ENCODE measurements around the gene TMEM272.

DNA sequence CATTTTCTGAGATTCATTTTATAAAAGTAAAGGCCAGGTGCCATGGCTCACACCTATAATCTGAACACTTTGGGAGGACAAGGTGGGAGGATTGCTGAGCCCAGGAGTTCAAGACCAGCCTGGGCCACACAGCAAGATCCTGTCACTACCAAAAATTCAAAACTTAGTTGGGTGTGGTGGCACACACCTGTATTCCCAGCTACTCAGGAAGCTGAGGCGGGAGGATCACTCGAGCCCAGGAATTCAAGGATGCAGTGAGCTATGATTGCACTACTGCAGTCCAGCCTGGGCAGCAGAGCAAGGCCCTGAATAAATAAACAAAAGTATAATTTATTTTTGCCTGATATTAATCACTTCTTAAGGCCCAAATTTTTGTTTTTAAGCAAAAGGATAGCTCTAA is 81.5 kb downstream of the TMEM272 start:
- no peak for TF ChIP-seq SPI1 (IDR thresholded peaks at IDR 0.05; ENCODE audit: borderline replicate concordance, low read depth)
- TF ChIP-seq, protein P1, sequence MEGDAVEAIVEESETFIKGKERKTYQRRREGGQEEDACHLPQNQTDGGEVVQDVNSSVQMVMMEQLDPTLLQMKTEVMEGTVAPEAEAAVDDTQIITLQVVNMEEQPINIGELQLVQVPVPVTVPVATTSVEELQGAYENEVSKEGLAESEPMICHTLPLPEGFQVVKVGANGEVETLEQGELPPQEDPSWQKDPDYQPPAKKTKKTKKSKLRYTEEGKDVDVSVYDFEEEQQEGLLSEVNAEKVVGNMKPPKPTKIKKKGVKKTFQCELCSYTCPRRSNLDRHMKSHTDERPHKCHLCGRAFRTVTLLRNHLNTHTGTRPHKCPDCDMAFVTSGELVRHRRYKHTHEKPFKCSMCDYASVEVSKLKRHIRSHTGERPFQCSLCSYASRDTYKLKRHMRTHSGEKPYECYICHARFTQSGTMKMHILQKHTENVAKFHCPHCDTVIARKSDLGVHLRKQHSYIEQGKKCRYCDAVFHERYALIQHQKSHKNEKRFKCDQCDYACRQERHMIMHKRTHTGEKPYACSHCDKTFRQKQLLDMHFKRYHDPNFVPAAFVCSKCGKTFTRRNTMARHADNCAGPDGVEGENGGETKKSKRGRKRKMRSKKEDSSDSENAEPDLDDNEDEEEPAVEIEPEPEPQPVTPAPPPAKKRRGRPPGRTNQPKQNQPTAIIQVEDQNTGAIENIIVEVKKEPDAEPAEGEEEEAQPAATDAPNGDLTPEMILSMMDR (IDR thresholded peaks at IDR 0.05; ENCODE audit: insufficient read depth, low read length): no peak
- TF ChIP-seq, protein P2, sequence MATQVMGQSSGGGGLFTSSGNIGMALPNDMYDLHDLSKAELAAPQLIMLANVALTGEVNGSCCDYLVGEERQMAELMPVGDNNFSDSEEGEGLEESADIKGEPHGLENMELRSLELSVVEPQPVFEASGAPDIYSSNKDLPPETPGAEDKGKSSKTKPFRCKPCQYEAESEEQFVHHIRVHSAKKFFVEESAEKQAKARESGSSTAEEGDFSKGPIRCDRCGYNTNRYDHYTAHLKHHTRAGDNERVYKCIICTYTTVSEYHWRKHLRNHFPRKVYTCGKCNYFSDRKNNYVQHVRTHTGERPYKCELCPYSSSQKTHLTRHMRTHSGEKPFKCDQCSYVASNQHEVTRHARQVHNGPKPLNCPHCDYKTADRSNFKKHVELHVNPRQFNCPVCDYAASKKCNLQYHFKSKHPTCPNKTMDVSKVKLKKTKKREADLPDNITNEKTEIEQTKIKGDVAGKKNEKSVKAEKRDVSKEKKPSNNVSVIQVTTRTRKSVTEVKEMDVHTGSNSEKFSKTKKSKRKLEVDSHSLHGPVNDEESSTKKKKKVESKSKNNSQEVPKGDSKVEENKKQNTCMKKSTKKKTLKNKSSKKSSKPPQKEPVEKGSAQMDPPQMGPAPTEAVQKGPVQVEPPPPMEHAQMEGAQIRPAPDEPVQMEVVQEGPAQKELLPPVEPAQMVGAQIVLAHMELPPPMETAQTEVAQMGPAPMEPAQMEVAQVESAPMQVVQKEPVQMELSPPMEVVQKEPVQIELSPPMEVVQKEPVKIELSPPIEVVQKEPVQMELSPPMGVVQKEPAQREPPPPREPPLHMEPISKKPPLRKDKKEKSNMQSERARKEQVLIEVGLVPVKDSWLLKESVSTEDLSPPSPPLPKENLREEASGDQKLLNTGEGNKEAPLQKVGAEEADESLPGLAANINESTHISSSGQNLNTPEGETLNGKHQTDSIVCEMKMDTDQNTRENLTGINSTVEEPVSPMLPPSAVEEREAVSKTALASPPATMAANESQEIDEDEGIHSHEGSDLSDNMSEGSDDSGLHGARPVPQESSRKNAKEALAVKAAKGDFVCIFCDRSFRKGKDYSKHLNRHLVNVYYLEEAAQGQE (IDR thresholded peaks at IDR 0.05; ENCODE audit: insufficient replicate concordance, low read depth): no peak

All from HL-60 (cell line).